Measurements from ENCODE around the gene CEP250. TPM values are rescaled to one million over a fixed set of nuclear protein-coding genes. Genes with fewer than 3 reads are reported as not detected.
"Not testable (repeated sequence)": the region's sequence is repeated elsewhere in the genome, so short reads cannot be mapped to it uniquely, and the experiment has no call there.

The CEP250 gene
- total RNA-seq, 1 experiment from 2014 or later, result 13.3 TPM

- Histone ChIP-seq H3K27ac (no peak overlapping the region), H3K27me3 (replicated peaks) (no peaks in the 10 kb centered on the region), H3K4me1 (replicated peaks) (peaks cover 12% of the 10 kb centered on the region), H3K9me3 (replicated peaks) (no peaks in the 10 kb centered on the region), H3K4me3 (no peak overlapping the region), H3K36me3 (no peaks in the 10 kb centered on the region)
- peak; percentile 75 to 79 for DNase-seq (ENCODE audit: low read depth in 1 of 2, low spot score in 2 of 2)
Observed at GRCh38 chr20:35443003-35443402, 12.4 kb upstream of the CEP250 start.

GRCh38 chr20:35444226-35444625 is 11.2 kb upstream of the CEP250 start:
- H3K27ac ChIP-seq, result no peak overlapping the region
- peaks cover 9% of the 10 kb centered on the region for H3K4me1 ChIP-seq (replicated peaks)
- no peak overlapping the region for H3K4me3 ChIP-seq
- no peaks in the 10 kb centered on the region for H3K9me3 ChIP-seq (replicated peaks)
- no peaks in the 10 kb centered on the region for H3K27me3 ChIP-seq (replicated peaks)
- DNase-seq (ENCODE audit: low read depth in 1 of 2, low spot score in 2 of 2), result no peak
- H3K36me3 ChIP-seq, result no peaks in the 10 kb centered on the region

DNA sequence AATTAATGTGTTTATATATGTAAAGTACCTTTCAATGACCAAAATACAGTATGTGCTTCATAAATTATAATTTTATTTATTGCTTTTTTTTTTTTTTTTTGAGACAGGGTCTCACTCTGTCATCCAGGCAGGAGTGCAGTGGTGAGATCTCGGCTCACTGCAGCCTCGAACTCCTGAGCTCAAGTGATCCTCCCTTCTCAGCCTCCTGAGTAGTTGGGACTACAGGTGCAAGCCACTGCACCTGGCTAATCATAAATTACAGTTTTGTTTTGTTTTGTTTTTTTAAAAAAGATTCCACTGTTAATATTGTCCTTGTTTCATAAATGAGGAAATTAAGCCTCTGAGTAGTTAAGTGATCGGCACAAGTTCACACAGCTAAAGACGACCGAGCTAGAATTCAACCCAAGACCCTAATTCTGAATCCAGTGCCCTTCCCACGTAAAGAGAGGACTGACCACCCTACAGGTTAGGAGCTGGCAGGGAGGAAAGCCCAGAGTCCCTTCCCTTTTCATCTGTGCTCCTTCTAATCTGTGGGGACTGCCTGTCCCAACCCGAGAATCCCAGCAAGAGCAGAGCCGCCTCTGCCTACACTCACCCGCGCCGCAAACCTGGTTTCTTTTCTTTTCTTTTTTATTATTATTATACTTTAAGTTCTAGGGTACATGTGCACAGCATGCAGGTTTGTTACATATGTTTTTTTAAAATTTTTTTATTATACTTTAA is 8.9 kb upstream of the CEP250 start:
- no peaks in the 10 kb centered on the region for H3K36me3 ChIP-seq
- H3K27ac ChIP-seq, result no peak overlapping the region
- peaks cover 9% of the 10 kb centered on the region for H3K4me1 ChIP-seq (replicated peaks)
- DNase-seq (ENCODE audit: low read depth in 1 of 2, low spot score in 2 of 2), result no peak
- H3K4me3 ChIP-seq, result no peak overlapping the region; the same call in 1 of the 2 replicates
- no peaks in the 10 kb centered on the region for H3K27me3 ChIP-seq (replicated peaks)
- H3K9me3 ChIP-seq (replicated peaks), result no peaks in the 10 kb centered on the region

- no peaks in the 10 kb centered on the region for H3K9me3 ChIP-seq (replicated peaks)
- no peaks in the 10 kb centered on the region for H3K27me3 ChIP-seq (replicated peaks)
- H3K4me3 ChIP-seq, result peak overlapping the region; percentile 11; the same call in 1 of the 2 replicates
- H3K27ac ChIP-seq, result no peak overlapping the region
- H3K4me1 ChIP-seq (replicated peaks), result peaks cover 9% of the 10 kb centered on the region
- no peaks in the 10 kb centered on the region for H3K36me3 ChIP-seq
- DNase-seq (ENCODE audit: low read depth in 1 of 2, low spot score in 2 of 2), result peak; percentile 69 to 86
Observed at GRCh38 chr20:35447082-35447789, 8.2 kb upstream of the CEP250 start.

DNA sequence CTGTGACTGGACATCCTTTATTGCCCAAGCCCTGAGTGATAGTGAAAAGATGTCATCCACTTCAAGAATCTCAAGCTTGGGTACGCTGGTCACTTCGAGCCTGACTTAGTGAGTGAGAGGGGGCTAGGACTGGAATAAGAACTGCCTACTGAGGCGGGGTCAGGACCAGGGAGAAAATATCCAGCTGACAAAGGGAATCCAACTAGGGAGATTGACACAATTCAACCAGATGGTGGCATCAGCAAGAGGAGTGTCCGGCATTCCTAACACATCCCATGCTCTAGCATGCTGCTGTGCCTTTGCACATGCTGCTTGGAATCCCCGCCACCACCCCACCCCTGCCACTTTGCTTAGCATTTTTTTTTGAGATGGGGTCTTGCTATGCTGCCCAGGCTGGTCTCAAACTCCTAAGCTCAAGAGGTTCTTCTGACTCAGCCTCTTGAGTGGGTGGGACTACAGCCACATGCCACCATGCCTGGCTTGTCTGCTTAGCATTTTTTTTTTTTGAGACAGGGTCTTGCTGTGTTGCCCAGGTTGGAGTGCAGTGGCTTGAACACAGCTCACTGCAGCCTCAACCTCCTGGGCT is 6.5 kb upstream of the CEP250 start:
- Histone ChIP-seq H3K27ac (no peak overlapping the region), H3K9me3 (replicated peaks) (no peaks in the 10 kb centered on the region), H3K4me3 (no peak overlapping the region), H3K36me3 (no peaks in the 10 kb centered on the region), H3K27me3 (replicated peaks) (no peaks in the 10 kb centered on the region), H3K4me1 (replicated peaks) (no peaks in the 10 kb centered on the region)
- no peak for DNase-seq (ENCODE audit: low read depth in 1 of 2, low spot score in 2 of 2)

GRCh38 chr20:35449855-35450254 is 5.5 kb upstream of the CEP250 start:
- H3K4me3 ChIP-seq; H3K27me3 ChIP-seq (replicated peaks); DNase-seq (ENCODE audit: low read depth in 1 of 2, low spot score in 2 of 2); H3K27ac ChIP-seq; H3K4me1 ChIP-seq (replicated peaks); H3K36me3 ChIP-seq; H3K9me3 ChIP-seq (replicated peaks): not testable (repeated sequence)

- DNase-seq (ENCODE audit: low read depth in 1 of 2, low spot score in 2 of 2), result no peak
- Histone ChIP-seq H3K27me3 (replicated peaks) (no peaks in the 10 kb centered on the region), H3K9me3 (replicated peaks) (no peaks in the 10 kb centered on the region), H3K4me3 (no peak overlapping the region), H3K4me1 (replicated peaks) (peaks cover 6% of the 10 kb centered on the region), H3K27ac (no peak overlapping the region), H3K36me3 (no peaks in the 10 kb centered on the region)
Observed at GRCh38 chr20:35451295-35451694, 4.1 kb upstream of the CEP250 start.

DNA sequence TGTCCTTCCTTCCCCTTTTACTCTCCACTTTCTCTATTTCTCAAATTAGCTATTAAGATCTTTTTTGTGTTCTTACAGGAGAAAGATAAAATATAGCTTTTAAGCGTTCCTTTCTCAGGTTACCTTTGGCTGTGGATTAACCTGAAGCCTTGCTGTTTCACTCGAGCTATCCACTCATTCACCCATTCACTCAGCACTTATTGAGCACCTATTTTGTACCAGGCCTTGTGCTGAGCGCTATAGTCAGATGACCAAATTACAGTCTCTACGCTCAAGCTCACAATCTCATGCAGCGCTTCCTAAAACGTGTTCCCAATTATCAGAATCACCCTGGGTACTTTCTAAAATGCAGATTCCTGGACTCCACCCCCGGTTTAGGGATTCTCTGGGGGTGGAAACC is 1.8 kb upstream of the CEP250 start:
- no peak for DNase-seq (ENCODE audit: low read depth in 1 of 2, low spot score in 2 of 2)
- H3K36me3 ChIP-seq, result no peaks in the 10 kb centered on the region
- peaks cover 7% of the 10 kb centered on the region for H3K4me1 ChIP-seq (replicated peaks)
- no peak overlapping the region for H3K4me3 ChIP-seq
- H3K9me3 ChIP-seq (replicated peaks), result no peaks in the 10 kb centered on the region
- no peaks in the 10 kb centered on the region for H3K27me3 ChIP-seq (replicated peaks)
- H3K27ac ChIP-seq, result no peak overlapping the region

DNA sequence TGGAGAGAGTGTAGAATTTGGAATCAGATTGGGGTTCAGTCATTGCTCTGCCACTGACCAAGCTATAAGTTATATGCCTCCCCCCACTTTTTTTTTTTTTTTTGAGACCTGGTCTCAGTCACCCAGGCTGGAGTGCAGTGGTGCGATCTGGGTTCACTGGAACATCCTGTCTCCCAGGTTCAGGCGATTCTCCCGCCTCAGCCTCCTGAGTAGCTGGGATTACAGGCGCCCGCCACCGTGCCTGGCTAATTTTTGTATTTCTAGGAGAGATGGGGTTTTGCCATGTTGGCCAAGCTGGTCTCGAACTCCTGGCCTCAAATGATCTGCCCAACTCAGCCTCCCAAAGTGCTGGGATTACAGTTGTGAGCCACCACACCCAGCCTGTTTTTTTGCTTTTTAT is 1.3 kb downstream of the CEP250 start:
- not testable (repeated sequence) for H3K9me3 ChIP-seq (replicated peaks); DNase-seq (ENCODE audit: low read depth in 1 of 2, low spot score in 2 of 2); H3K4me1 ChIP-seq (replicated peaks); H3K27ac ChIP-seq; H3K27me3 ChIP-seq (replicated peaks); H3K36me3 ChIP-seq; H3K4me3 ChIP-seq

GRCh38 chr20:35457539-35457938 is 2.1 kb downstream of the CEP250 start:
- H3K27ac ChIP-seq; H3K4me1 ChIP-seq (replicated peaks); H3K27me3 ChIP-seq (replicated peaks); DNase-seq (ENCODE audit: low read depth in 1 of 2, low spot score in 2 of 2); H3K4me3 ChIP-seq; H3K9me3 ChIP-seq (replicated peaks): not testable (repeated sequence)
- H3K36me3 ChIP-seq, result peaks cover 10% of the 10 kb centered on the region

DNA sequence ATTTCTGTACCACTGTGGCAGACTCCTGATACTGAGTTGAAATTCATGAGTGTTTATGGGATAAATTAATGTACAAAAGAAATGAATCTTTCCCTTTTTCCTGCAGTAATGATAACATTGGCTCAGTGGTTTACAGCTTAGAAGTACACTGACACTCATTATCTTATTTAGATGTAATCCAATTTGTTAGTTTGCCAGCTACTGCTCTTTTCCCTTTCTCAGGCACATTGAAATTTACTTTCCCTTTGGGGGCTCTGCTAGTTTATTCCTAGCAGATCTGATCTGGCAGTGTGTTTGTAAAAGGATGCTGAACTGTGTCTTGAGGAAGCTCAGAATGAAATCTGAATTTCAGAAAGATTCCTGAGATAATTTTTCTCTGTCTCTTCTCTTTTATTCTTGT is 3.0 kb downstream of the CEP250 start:
- DNase-seq (ENCODE audit: low read depth in 1 of 2, low spot score in 2 of 2), result no peak
- Histone ChIP-seq H3K27ac (no peak overlapping the region), H3K27me3 (replicated peaks) (no peaks in the 10 kb centered on the region), H3K36me3 (peaks cover 13% of the 10 kb centered on the region), H3K9me3 (replicated peaks) (no peaks in the 10 kb centered on the region), H3K4me3 (no peak overlapping the region), H3K4me1 (replicated peaks) (peaks cover 7% of the 10 kb centered on the region)

- Histone ChIP-seq H3K27me3 (replicated peaks) (no peaks in the 10 kb centered on the region), H3K36me3 (peaks cover 32% of the 10 kb centered on the region)
Observed at GRCh38 chr20:35461620-35462019, 6.2 kb downstream of the CEP250 start.

GRCh38 chr20:35462351-35462750 is 7.0 kb downstream of the CEP250 start:
- no peak overlapping the region for H3K27ac ChIP-seq
- DNase-seq (ENCODE audit: low read depth in 1 of 2, low spot score in 2 of 2), result no peak
- H3K27me3 ChIP-seq (replicated peaks), result no peaks in the 10 kb centered on the region
- H3K9me3 ChIP-seq (replicated peaks), result no peaks in the 10 kb centered on the region
- no peak overlapping the region for H3K4me3 ChIP-seq
- peaks cover 32% of the 10 kb centered on the region for H3K36me3 ChIP-seq
- no peaks in the 10 kb centered on the region for H3K4me1 ChIP-seq (replicated peaks)

More at GRCh38 chr20:35461620-35462019, 6.2 kb downstream of the CEP250 start:
- Histone ChIP-seq H3K4me1 (replicated peaks) (no peaks in the 10 kb centered on the region), H3K9me3 (replicated peaks) (no peaks in the 10 kb centered on the region), H3K4me3 (no peak overlapping the region), H3K27ac (no peak overlapping the region)
- DNase-seq (ENCODE audit: low read depth in 1 of 2, low spot score in 2 of 2), result no peak

Measured in SJSA1 (cell line).